ENCODE data around the gene SVOP. TPM values are rescaled to one million over a fixed set of nuclear protein-coding genes. Genes with fewer than 3 reads are reported as not detected.

The SVOP gene
- polyA plus RNA-seq, 1 experiment, result not detected

DNA sequence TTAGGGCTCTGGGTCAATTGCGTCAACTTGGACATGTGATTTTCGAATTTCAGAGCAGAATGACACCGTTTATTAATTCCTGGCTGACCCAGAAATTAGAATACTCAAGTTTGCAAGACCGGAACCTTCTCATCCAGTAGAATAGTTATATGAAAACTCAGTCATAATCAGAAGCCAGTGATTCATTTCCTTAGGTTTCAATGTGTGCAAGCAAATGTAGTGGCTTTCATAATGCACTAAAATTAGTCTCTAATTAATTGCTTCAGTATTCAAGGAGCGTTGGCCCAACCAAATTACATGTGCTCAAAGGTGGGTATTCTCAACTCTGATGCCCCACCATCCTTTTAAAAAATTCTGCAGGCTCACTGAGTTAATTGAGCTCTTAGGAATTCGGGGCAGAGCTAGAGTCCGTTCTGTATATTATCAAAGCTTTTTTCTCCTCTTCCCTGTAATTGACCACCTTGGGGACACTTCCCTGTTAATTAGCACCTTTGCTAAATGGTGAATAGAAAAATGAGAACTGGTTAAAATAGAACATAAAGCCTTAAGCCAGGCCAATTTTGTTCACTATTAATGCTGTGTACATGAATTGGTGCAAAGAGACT lies 85.6 kb downstream of the SVOP start:
- ChIA-PET CTCF (no interaction called here), POLR2A (no interaction called here)
- no peak for DNase-seq (ENCODE audit: low read depth)
- no peak for TF ChIP-seq CTCF (IDR thresholded peaks at IDR 0.05; ENCODE audit: insufficient read depth, low read depth, low read length)
- Histone ChIP-seq H3K36me3 (ENCODE audit: control insufficient read depth, insufficient read depth, low read length) (no peaks in the 10 kb centered on the region), H3K4me3 (ENCODE audit: low read depth, low read length) (no peak overlapping the region), H3K27me3 (ENCODE audit: control insufficient read depth, insufficient read depth, low read length) (peaks cover 4% of the 10 kb centered on the region; the same call in 1 of the 2 replicates)

GRCh38 chr12:108933949-108934348 lies 86.9 kb downstream of the SVOP start:
- CTCF ChIA-PET, result interaction anchor here (1.4 kb wide), 1 partner anchor 17 kb away, joined by 3 read pairs; no protein-coding TSS in a partner anchor
- no peak for TF ChIP-seq CTCF (IDR thresholded peaks at IDR 0.05; ENCODE audit: insufficient read depth, low read depth, low read length)
- POLR2A ChIA-PET, result no interaction called here
- no peak for DNase-seq (ENCODE audit: low read depth)
- Histone ChIP-seq H3K4me3 (ENCODE audit: low read depth, low read length) (no peak overlapping the region), H3K36me3 (ENCODE audit: control insufficient read depth, insufficient read depth, low read length) (no peaks in the 10 kb centered on the region), H3K27me3 (ENCODE audit: control insufficient read depth, insufficient read depth, low read length) (peaks cover 4% of the 10 kb centered on the region; the same call in 1 of the 2 replicates)

DNA sequence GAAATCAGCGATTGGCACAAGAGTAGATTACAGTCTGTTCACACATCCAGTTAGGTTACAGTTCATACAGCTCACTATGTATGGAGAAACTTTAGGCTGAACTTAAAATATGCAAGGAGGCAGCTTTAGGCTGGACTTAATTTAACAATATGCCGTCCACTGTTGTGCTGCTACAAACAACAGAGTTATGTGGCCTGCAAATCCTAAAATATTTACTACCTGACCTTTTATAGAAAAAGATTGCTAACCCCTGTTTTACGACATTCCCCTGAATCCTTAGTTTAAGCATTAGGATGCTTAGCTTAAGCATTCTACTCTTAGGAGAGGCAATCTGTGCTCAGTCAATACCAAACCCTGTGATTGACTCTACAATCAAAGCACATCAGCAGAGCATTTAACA lies 90.1 kb downstream of the SVOP start:
- no peak for TF ChIP-seq CTCF (IDR thresholded peaks at IDR 0.05; ENCODE audit: insufficient read depth, low read depth, low read length)
- Histone ChIP-seq H3K36me3 (ENCODE audit: control insufficient read depth, insufficient read depth, low read length) (no peaks in the 10 kb centered on the region), H3K4me3 (ENCODE audit: low read depth, low read length) (no peak overlapping the region), H3K27me3 (ENCODE audit: control insufficient read depth, insufficient read depth, low read length) (no peaks in the 10 kb centered on the region)
- POLR2A ChIA-PET, result no interaction called here
- CTCF ChIA-PET, result interaction anchor here (1.1 to 1.7 kb wide), 3 partner anchors 20 to 93 kb away, joined by 3 to 5 read pairs (median 3); no protein-coding TSS in a partner anchor
- no peak for DNase-seq (ENCODE audit: low read depth)

DNA sequence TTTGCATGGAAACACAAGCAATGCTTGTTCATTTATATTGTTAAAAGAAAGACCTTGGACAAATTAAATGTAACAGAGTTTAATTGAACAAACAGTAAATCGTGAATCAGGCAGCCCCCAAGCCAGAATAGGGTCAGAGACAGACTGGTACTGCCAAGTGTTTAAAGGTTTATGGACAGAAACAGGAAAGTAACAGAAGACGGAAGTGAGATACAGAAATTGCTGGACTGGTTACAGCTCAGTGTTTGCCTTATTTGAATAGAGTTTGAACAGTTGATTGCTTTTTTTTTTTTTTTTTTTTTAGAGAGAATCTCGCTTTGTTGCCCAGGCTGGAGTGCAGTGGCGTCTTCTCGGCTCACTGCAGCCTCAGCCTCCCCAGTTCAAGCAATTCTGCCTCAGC lies 90.7 kb downstream of the SVOP start:
- CTCF ChIA-PET, result interaction anchor here (1.7 kb wide), 1 partner anchor 20 kb away, joined by 3 read pairs; no protein-coding TSS in a partner anchor
- Histone ChIP-seq H3K36me3 (ENCODE audit: control insufficient read depth, insufficient read depth, low read length) (no peaks in the 10 kb centered on the region), H3K4me3 (ENCODE audit: low read depth, low read length) (no peak overlapping the region), H3K27me3 (ENCODE audit: control insufficient read depth, insufficient read depth, low read length) (no peaks in the 10 kb centered on the region)
- no peak for TF ChIP-seq CTCF (IDR thresholded peaks at IDR 0.05; ENCODE audit: insufficient read depth, low read depth, low read length)
- POLR2A ChIA-PET, result no interaction called here
- no peak for DNase-seq (ENCODE audit: low read depth)

GRCh38 chr12:108928695-108929094 lies 92.2 kb downstream of the SVOP start:
- no peak for TF ChIP-seq CTCF (IDR thresholded peaks at IDR 0.05; ENCODE audit: insufficient read depth, low read depth, low read length)
- ChIA-PET CTCF (no interaction called here), POLR2A (no interaction called here)
- H3K4me3 ChIP-seq (ENCODE audit: low read depth, low read length), result no peak overlapping the region
- H3K36me3 ChIP-seq (ENCODE audit: control insufficient read depth, insufficient read depth, low read length), result no peaks in the 10 kb centered on the region
- DNase-seq (ENCODE audit: low read depth), result no peak
- H3K27me3 ChIP-seq (ENCODE audit: control insufficient read depth, insufficient read depth, low read length), result no peaks in the 10 kb centered on the region

Measured in BJ (cell line).